Suprapubic skin (tissue), 4 donors: ENCODE data around the gene CDK5RAP1. TPM values are rescaled to one million over a fixed set of nuclear protein-coding genes. Genes with fewer than 3 reads are reported as not detected.
A peak's percentile ranks its signal among the peaks of the same experiment; 100 is the strongest.

ENCODE experiments used
- DNase-seq, 2 donors: peaks; one replicate each; pipeline ENCODE4 v3.0.0-alpha.2; 2019; ENCODE audit warnings: low spot score in 2 of 2
- H3K27ac ChIP-seq: fragments of 200-600 bp; sonication (generic); one replicate; pipeline ENCODE4 v1.5.1; 2019
- H3K27me3 ChIP-seq: fragments of 200-600 bp; sonication (generic); one replicate; pipeline ENCODE4 v1.5.1; 2019
- H3K36me3 ChIP-seq: fragments of 200-600 bp; sonication (generic); one replicate; pipeline ENCODE4 v1.5.1; 2019
- H3K4me1 ChIP-seq: fragments of 200-600 bp; sonication (generic); one replicate; pipeline ENCODE4 v1.5.1; 2019
- H3K4me3 ChIP-seq: fragments of 200-600 bp; sonication (generic); one replicate; pipeline ENCODE4 v1.5.1; 2019; ENCODE audit warnings: mild to moderate bottlenecking
- H3K9me3 ChIP-seq: fragments of 200-600 bp; sonication (generic); one replicate; pipeline ENCODE4 v1.5.1; 2019
- EP300 ChIP-seq: sonication (generic); formaldehyde crosslinking; IDR thresholded peaks from one replicate; pipeline ENCODE4 v1.6.1; 2017; ENCODE audit warnings: antibody characterized with exemption
- POLR2A ChIP-seq, 2 donors: fragments of 450-650 bp; IDR thresholded peaks; one replicate each; pipeline ENCODE4 v1.6.1; 2017; ENCODE audit warnings: antibody characterized with exemption in 2 of 2, mild to moderate bottlenecking in 2 of 2, moderate library complexity in 2 of 2
- POLR2AphosphoS5 ChIP-seq, 3 donors: sonication (generic); formaldehyde crosslinking; IDR thresholded peaks; one replicate each; pipeline ENCODE4 v1.6.1; 2017; ENCODE audit warnings: antibody characterized with exemption in 3 of 3
- WGBS: methylation state at CpG from one replicate; pipeline ENCODE4 v1.1.5; 2018; 5-methylcytosine and 5-hydroxymethylcytosine counted together
- total RNA-seq, 4 donors: library from RNA; depleted of rRNA; stranded (reverse); fragments of >200 nt; gene quantifications; one replicate each; pipeline ENCODE4 v1.1.0, GENCODE V29; 2016
- TF ChIP-seq, protein P1 (sequence below), 2 donors: fragments of 200-600 bp in 1 of 2; fragments of 450-650 bp in 1 of 2; sonication (generic) in 1 of 2; IDR thresholded peaks; one replicate each; pipeline ENCODE4 v1.5.1; 2016 to 2019; ENCODE audit warnings: antibody characterized with exemption in 2 of 2, mild to moderate bottlenecking in 1 of 2, moderate library complexity in 1 of 2

The CDK5RAP1 gene
- total RNA-seq, 4 donors from 2014 or later: 23.1 to 75.7 (median 27.3) TPM

DNA sequence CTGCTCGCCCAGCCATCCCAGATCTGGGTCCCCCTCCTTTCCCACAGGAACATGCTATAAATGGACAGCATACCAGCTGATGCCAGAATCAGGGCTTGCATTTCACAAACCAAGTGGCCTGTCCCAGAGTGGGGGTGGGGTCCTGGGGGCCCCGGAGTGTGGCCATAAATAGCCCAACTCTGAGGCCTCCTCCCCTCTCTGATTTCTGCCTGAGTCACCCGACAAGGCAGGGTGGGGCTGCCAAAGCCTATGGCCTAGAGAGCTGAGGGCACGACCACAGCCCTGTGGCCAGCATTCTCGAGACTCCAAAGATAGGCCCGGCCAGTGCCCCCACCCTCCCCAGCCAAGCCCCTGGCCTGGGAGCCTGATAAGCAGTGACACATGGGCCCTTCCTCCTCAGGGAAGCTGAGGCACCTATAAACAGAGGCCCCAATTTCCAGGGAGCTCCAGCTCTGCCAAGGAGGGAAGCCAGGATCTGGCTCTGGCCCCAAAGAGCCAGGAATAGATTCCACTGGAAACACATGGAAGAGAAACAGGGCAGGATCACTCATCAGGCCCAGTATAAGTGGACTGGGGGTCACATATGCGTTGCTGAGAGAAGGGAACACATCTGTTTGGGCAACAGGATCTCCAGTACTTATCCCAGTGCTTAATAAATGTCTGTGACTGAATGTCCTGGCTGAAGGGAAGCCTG is 22.0 kb upstream of the CDK5RAP1 start:
- Histone ChIP-seq H3K27ac (peak overlapping the region; percentile 82), H3K27me3 (no peaks in the 10 kb centered on the region), H3K36me3 (no peaks in the 10 kb centered on the region), H3K4me1 (peaks cover 8% of the 10 kb centered on the region), H3K4me3 (no peak overlapping the region), H3K9me3 (no peaks in the 10 kb centered on the region)
- TF ChIP-seq POLR2A (IDR thresholded peaks at IDR 0.05) (no peak), EP300 (no peak), POLR2AphosphoS5 (IDR thresholded peaks at IDR 0.05) (no peak)
- TF ChIP-seq, protein P1, sequence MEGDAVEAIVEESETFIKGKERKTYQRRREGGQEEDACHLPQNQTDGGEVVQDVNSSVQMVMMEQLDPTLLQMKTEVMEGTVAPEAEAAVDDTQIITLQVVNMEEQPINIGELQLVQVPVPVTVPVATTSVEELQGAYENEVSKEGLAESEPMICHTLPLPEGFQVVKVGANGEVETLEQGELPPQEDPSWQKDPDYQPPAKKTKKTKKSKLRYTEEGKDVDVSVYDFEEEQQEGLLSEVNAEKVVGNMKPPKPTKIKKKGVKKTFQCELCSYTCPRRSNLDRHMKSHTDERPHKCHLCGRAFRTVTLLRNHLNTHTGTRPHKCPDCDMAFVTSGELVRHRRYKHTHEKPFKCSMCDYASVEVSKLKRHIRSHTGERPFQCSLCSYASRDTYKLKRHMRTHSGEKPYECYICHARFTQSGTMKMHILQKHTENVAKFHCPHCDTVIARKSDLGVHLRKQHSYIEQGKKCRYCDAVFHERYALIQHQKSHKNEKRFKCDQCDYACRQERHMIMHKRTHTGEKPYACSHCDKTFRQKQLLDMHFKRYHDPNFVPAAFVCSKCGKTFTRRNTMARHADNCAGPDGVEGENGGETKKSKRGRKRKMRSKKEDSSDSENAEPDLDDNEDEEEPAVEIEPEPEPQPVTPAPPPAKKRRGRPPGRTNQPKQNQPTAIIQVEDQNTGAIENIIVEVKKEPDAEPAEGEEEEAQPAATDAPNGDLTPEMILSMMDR (IDR thresholded peaks at IDR 0.05): no peak
- DNase-seq: peak in 1 of 2 donors; percentile 73
- 70% methylated on average over 2 of the region's 7 CpGs for whole genome bisulfite sequencing

DNA sequence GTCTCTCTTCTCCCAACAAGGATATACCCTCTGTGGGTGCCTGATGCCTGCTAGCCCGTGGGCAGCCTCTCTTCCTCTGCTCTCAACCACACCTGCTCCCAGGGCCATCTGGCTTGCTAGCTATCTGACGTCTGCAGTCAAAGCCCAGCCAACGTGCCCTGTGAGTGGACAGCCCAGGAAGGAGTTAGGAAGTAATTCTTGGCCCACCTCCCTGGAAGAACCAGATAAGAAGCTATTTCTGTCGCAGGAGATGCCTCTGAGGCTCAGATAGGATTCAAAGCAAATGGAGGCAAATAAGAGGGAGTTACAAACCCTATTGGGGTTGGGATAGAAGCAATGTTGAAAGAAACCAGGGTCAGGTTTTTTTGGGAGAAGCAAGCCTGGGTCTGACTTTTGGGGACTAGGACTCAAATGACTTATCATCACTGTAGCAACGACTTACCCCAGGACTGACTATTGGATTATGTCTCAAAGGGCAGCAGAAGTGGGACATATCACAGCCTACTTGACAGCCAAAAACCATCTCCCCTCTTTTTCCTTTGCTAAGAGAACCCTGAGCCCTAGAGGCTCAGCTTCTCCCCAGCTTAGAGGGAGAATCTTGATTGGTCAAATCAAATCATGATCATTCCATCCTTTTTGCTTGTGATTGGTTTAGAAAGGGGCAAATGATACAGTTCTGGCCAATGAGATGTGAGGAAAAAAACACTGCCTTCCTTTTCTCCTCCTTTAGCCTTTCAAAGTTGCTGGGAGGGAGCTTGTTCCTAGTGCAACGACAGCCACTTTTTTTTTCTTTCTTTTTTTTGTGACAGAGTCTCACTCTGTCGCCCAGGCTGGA is 18.0 kb upstream of the CDK5RAP1 start:
- TF ChIP-seq, protein P1 (IDR thresholded peaks at IDR 0.05): no peak
- TF ChIP-seq POLR2AphosphoS5 (IDR thresholded peaks at IDR 0.05) (no peak), POLR2A (IDR thresholded peaks at IDR 0.05) (no peak), EP300 (no peak)
- 52% methylated on average over 7 of the region's 7 CpGs for WGBS
- H3K36me3 ChIP-seq: peaks cover 3% of the 10 kb centered on the region
- no peak overlapping the region for H3K27ac ChIP-seq
- no peaks in the 10 kb centered on the region for H3K9me3 ChIP-seq
- no peaks in the 10 kb centered on the region for H3K27me3 ChIP-seq
- peaks cover 8% of the 10 kb centered on the region for H3K4me1 ChIP-seq
- H3K4me3 ChIP-seq: no peak overlapping the region
- no peak for DNase-seq

DNA sequence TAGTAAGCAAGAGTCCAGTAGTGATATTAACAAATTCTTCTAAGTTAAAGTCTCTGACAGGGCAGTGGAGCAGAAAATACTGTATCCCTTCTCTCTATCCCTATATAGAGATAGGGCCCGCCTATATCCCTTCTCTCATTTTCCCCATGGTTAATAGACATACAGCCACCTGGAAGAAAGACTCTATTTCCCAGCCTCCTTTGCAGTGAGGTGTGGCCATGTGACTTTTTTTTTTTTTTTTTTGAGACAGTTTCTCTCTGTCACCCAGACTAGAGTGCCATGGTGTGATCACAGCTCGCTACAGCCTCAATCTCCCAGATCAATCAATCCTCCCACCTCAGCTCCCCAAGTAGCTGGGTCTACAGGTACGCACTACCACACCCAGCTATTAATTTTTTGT is 16.7 kb upstream of the CDK5RAP1 start:
- DNase-seq: no peak
- peaks cover 5% of the 10 kb centered on the region for H3K4me1 ChIP-seq
- H3K9me3 ChIP-seq: no peaks in the 10 kb centered on the region
- 92% methylated on average over 3 of the region's 3 CpGs for WGBS
- no peak overlapping the region for H3K27ac ChIP-seq
- H3K27me3 ChIP-seq: no peaks in the 10 kb centered on the region
- H3K36me3 ChIP-seq: peaks cover 3% of the 10 kb centered on the region
- no peak for TF ChIP-seq POLR2AphosphoS5 (IDR thresholded peaks at IDR 0.05)
- TF ChIP-seq, protein P1 (IDR thresholded peaks at IDR 0.05): no peak
- H3K4me3 ChIP-seq: no peak overlapping the region

DNA sequence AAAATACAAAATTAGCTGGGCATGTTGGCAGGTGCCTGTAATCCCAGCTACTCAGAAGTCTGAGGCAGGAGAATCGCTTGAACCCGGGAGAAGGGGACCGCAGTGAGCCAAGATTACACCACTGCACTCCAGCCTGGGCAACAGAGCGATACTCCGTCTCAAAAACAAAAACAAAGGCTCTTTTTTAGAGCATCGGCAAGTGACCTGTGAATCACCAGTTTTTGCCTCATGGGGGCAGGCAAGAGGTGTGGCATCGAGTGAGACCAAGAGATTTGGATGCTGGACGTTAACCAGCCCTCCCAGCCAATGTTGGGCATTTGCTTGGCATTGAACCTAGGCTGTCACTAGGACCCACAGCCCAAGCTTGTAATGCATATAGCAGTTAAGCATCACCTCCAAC is 14.6 kb upstream of the CDK5RAP1 start:
- 66% methylated on average over 7 of the region's 8 CpGs for WGBS
- no peak overlapping the region for H3K27ac ChIP-seq
- no peak for TF ChIP-seq POLR2A (IDR thresholded peaks at IDR 0.05)
- TF ChIP-seq, protein P1 (IDR thresholded peaks at IDR 0.05): peak in 1 of 2 donors; percentile 15
- no peak for DNase-seq
- no peaks in the 10 kb centered on the region for H3K27me3 ChIP-seq
- H3K4me1 ChIP-seq: no peaks in the 10 kb centered on the region
- H3K4me3 ChIP-seq: no peak overlapping the region
- no peaks in the 10 kb centered on the region for H3K9me3 ChIP-seq
- H3K36me3 ChIP-seq: peaks cover 15% of the 10 kb centered on the region

DNA sequence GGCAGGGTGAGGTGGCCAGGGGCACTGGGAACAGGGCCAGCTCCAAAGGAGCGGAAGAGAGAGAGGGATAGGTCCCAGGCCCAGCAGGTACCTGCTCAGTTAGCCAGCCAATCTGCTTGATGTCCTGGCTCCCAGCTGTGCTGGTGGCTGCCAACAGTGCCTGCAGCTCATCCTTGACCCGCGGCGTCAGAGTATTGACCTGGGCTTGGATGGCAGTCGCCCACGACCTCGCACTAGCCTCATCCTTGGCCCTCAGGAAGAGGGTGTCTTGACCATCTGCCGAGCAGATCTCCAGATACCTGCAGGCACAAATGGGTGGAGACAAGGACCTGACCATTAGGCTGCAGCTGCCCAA is 11.1 kb upstream of the CDK5RAP1 start:
- DNase-seq: no peak
- Histone ChIP-seq H3K4me3 (no peak overlapping the region), H3K36me3 (peaks cover 33% of the 10 kb centered on the region), H3K27ac (no peak overlapping the region), H3K27me3 (no peaks in the 10 kb centered on the region), H3K9me3 (no peaks in the 10 kb centered on the region), H3K4me1 (peaks cover 3% of the 10 kb centered on the region)
- TF ChIP-seq EP300 (no peak), POLR2AphosphoS5 (IDR thresholded peaks at IDR 0.05) (no peak), POLR2A (IDR thresholded peaks at IDR 0.05) (no peak)
- TF ChIP-seq, protein P1 (IDR thresholded peaks at IDR 0.05): no peak
- WGBS: 83% methylated on average over 1 of the region's 8 CpGs
